ENCODE measurements around the gene PPP2R1A.
"Not testable (repeated sequence)": the region's sequence is repeated elsewhere in the genome, so short reads cannot be mapped to it uniquely, and the experiment has no call there.

Gene PPP2R1A

DNA sequence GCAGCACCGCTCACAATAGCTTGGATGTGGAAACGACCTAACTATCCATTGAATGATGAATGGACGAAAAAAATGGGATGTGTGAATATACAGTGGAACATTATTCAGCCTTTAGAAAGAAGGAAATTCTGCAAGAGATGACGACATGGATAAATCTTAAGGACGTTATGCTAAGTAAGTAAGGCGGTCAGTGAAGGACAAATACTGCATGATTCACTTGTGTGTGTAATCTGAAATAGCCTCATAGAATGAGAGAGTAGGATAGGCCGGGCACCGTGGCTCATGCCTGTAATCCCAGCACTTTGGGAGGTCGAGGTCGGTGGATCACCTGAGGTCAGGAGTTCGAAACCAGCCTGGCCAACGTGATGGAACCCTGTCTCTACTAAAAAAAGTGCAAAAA is 54.2 kb downstream of the PPP2R1A start:
- no peak for DNase-seq (ENCODE audit: low read depth)

DNA sequence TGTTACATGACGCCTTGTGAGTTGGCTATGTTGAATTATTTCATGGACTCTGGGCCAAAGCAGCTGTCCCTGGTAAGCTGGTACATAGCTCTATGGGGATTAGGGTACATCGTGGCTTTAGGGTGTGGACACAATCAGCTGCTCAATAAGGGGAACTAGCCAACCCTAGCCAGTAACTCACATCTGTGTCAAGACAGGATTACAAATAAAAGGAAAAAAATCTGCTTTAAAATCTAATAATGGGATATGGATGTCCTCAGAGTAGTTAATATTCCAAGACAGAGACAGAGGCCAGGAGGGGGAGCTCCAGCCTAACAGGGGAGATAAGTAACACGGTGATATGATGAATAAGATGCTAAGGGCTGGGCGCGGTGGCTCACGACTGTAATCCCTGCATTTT is 58.4 kb downstream of the PPP2R1A start:
- DNase-seq (ENCODE audit: low read depth), result peak; percentile 48

DNA sequence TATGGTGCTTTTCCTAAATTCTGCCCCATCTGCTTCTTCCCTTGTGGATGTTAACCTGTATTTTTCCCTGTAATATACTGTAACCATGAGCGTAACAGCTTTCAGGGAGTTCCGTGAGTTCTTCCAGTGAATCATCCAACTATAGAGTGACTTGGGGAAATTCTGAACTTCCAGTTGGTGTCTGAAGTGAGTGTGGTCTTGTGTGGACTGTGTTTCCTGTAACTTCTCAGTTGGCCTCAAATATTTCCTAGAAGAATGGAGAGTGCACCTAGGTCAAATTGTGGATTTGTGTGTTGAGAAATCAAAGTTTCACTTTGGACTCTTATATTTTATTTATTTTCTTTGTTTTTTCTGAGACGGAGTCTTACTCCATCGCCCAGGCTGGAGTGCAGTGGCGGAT is 68.6 kb downstream of the PPP2R1A start:
- DNase-seq (ENCODE audit: low read depth), result no peak

- not testable (repeated sequence) for DNase-seq (ENCODE audit: low read depth)
Measured at GRCh38 chr19:52265556-52265955, 75.7 kb downstream of the PPP2R1A start.

DNA sequence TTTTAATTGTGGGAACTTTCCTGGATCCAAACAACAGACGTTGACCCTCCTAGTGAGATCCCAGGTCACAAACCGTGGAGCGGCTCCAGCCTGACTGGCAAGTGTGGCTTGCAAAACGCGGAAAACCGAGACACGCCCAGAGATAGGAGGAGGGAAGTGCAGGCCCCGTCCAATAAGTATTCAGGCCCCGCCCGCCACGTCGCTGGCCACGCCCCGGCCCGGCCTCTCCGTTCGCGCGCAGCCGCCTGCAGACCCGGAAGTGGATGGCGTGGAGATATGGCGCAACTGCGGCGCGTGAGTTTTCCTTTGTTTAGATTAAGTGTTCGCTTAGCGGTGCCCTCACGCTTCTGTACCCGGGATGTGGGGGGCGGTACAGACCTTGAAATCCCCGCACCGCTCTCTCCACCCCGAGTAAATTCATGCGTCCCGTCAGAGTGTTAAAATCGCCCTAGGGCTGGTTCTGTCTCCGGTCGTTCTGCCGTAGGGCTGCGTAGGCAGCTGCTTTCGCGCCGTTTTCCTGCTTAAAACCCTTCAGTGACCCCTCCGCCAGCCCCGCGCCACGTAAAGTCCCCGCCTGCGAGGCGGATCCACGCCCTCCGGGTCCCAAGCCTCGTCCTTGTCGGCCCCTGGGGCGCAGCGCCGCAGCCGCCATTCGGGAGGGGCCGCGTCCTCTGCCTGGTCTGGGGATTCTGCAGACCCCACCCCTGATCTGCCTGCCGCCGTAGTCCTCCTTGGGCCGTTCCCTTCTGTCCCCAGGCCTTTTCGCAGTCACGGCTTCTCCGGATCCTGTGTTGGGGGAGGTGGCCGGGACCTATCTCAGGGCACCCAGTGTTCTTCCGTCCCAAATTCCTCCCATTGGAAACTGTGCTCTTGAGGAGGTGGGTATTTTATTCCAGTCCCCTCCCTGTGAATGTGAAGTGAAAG is 79.7 kb downstream of the PPP2R1A start, which contains the start of gene ZNF766:
TSS of gene ZNF766 (plus strand) at position 250 of the 924 bp plus-strand sequence. CDS start at position 277, 27 bp downstream.
- peak; percentile 94 for DNase-seq (ENCODE audit: low read depth)

GRCh38 chr19:52270266-52270885 is 80.5 kb downstream of the PPP2R1A start:
- no peak for DNase-seq (ENCODE audit: low read depth)

DNA sequence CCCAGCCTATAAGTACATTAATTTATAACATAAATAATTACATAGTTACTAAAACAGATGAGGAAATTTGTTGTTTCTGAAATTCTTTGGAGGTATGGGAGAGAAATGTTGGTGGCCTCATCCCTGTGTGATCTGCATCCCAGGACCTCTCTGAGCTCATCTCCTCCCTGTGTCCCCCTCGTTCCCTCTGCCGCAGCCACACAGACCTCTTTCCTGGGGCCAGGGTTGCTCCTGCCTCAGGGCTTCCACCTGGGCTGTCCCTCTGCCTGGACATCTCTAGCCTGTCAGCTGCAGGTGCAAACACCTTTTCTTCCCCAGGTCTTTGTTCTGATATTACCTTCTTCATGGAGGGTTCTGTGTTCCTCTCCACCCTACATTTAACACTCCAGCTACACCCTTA is 83.4 kb downstream of the PPP2R1A start:
- no peak for DNase-seq (ENCODE audit: low read depth)

- no peak for DNase-seq (ENCODE audit: low read depth)
Measured at GRCh38 chr19:52274191-52274590, 84.3 kb downstream of the PPP2R1A start.

- DNase-seq (ENCODE audit: low read depth), result no peak
Measured at GRCh38 chr19:52275988-52276387, 86.1 kb downstream of the PPP2R1A start.

DNA sequence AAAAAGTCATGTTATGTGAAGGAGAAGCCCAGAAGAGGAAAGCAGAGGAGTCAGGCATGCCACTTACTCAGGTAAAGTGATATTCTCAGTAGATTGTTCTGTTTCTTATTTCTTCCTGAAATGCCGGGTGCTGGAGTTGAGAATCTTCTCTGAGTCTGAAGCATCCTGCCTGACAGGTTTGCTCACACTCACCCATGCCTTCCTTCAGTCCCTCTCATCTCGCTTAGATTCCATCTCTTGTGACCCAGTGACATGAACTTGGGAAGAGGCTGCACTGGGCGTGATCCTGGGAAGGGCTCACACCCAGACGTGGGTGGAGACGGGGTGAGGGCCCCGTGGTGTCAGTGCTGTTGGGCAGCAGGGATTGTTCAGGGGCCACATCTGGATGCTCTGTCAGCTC is 87.6 kb downstream of the PPP2R1A start:
- no peak for DNase-seq (ENCODE audit: low read depth)

Data from stimulated activated CD8-positive, alpha-beta memory T cell treated with anti-CD3 and anti-CD28 coated beads, Interleukin-15, amount 100 ng/mL, for 1 hour (primary cell).